H1 (cell line): Measurements from ENCODE around the gene TXNDC11. TPM values are rescaled to one million over a fixed set of nuclear protein-coding genes. Genes with fewer than 3 reads are reported as not detected.

Experiments
- CHD7 ChIP-seq: fragments of 300-600 bp; sonication (generic); IDR thresholded peaks from 2 replicates; pipeline ENCODE4 v1.7.1; 2012; ENCODE audit warnings: low read length, moderate library complexity, mild to moderate bottlenecking, inconsistent platforms; ENCODE audit not compliant: insufficient replicate concordance
- GABPA ChIP-seq: IDR thresholded peaks from 2 replicates; pipeline ENCODE4 v1.6.1; 2011; ENCODE audit warnings: mild to moderate bottlenecking, low read length, moderate library complexity, borderline replicate concordance; ENCODE audit not compliant: insufficient read depth
- HDAC2 ChIP-seq, 2 experiments: fragments of 300-600 bp in 1 of 2; sonication (generic) in 1 of 2; IDR thresholded peaks; 2 replicates each; pipeline ENCODE4 v1.6.1; 2011 to 2012; ENCODE audit warnings: low read depth in 2 of 2, low read length in 2 of 2, mild to moderate bottlenecking in 2 of 2, moderate library complexity in 2 of 2, borderline replicate concordance in 1 of 2, inconsistent platforms in 1 of 2
- HDAC6 ChIP-seq: IDR thresholded peaks from one replicate; pipeline ENCODE4 v1.7.1; 2012; ENCODE audit warnings: low read depth, mild to moderate bottlenecking, inconsistent platforms, low read length, moderate library complexity
- JUN ChIP-seq: IDR thresholded peaks from 2 replicates; pipeline ENCODE4 v1.6.1; 2011; ENCODE audit warnings: low read depth, mild to moderate bottlenecking, improper control_type of control experiment, low read length
- POLR2AphosphoS5 ChIP-seq: IDR thresholded peaks from 2 replicates; pipeline ENCODE4 v1.6.1; 2011; ENCODE audit warnings: low read depth, low read length
- RAD21 ChIP-seq, 2 experiments: IDR thresholded peaks in 1 of 2; conservative IDR thresholded peaks in 1 of 2; 2 replicates each; pipeline ENCODE4 v1.6.1; 2011; ENCODE audit warnings: low read depth in 2 of 2, low read length in 2 of 2, improper control_type of control experiment in 1 of 2, inconsistent platforms in 1 of 2, mild to moderate bottlenecking in 1 of 2, moderate library complexity in 1 of 2
- polyA plus RNA-seq, 7 experiments: library from polyadenylated mRNA; depleted of rRNA in 3 of 7; stranded (reverse) in 5 of 7; unstranded in 2 of 7; fragments of >200 nt in 5 of 7; fragments of 200-250 nt in 2 of 7; gene quantifications; 1 replicate in 5 of 7; 2 replicates in 1 of 7; 4 replicates in 1 of 7; pipeline versions ENCODE4 v1.2.1 to v1.2.3, GENCODE V29; 2011 to 2013; ENCODE audit warnings: missing spikeins in 2 of 7, mixed read lengths in 2 of 7
- total RNA-seq: library from RNA; stranded (reverse); fragmentation: NEBNext Ultra II Directional; extraction: Animal tissue kit (Norgen Biotek cat#: 25700); gene quantifications from 2 replicates; pipeline ENCODE4 v1.2.1, GENCODE V29; 2021

The TXNDC11 gene
- total and polyA plus RNA-seq, 2 of the 8 experiments (the other 6 are each of a cell fraction or from before 2014, with no cell fraction given) = 13.5 to 13.8 TPM

DNA sequence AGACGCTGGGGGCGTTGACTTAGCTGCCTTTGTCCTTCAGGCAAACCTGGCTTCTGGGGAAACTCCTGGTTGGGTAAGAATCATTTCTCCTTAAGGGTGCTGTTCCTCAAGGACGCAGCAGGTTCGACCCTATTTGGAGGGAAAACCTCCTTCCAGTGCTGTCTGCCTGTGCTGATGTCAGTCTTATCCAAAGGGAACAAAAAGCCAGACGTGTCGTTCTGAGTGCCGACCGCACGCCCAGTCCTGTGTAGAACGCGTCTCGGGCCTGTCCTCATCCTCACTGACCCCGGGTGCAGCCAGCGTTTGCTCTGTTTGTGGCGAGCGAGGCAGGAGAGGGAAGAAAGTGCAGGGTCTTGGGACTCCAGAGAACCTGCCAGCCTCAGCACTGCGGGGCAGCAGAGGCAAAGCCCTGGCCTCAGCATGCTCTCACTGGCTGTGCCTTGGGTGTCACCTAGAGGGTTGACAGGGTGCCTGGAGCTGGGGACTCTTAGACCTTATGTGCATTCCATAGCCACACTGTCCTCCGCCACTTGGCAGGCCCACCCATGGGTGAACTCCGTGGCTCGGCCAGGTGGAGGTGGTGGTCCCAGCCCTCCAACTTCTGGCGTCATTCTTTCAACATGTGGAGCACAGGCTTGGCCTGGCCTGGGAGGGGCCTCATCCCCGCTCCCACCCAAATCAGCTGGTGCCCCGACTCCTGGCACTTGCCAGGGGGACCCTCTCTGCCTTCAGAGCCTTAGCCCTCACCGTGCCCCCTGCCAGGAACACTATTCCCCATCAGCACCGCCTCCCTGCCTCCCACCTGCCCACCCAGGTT is 68.4 kb downstream of the TXNDC11 start (continued):
- TF ChIP-seq POLR2AphosphoS5 = peak; percentile 34; the same call in 1 of the 2 replicates
- TF ChIP-seq HDAC2 (IDR thresholded peaks at IDR 0.05; ENCODE audit: borderline replicate concordance in 1 of 2, low read depth in 2 of 2, low read length in 2 of 2) = no peak
- no peak for TF ChIP-seq JUN
- no peak for TF ChIP-seq HDAC6
- no peak for TF ChIP-seq GABPA
- no peak for TF ChIP-seq CHD7
- 0 out of 4 replicates have a peak, but pooled peaks of 1 of the 2 experiments have one; percentile 10 for TF ChIP-seq RAD21 (IDR thresholded peaks at IDR 0.05 in 1 of 2, conservative IDR thresholded peaks at IDR 0.05 in 1 of 2; ENCODE audit: low read depth in 2 of 2, low read length in 2 of 2)
